ENCODE data around the gene FAM241A. TPM values are rescaled to one million over a fixed set of nuclear protein-coding genes. Genes with fewer than 3 reads are reported as not detected.

The FAM241A gene
- total RNA-seq, 2 donors from 2014 or later = 0.13 to 0.18 TPM

- peak overlapping the region; percentile 67 for H3K27ac Mint-ChIP-seq
- Histone ChIP-seq H3K36me3 (ENCODE audit: control insufficient read depth, insufficient read depth, low read length) (no peaks in the 10 kb centered on the region), H3K9ac (ENCODE audit: extremely low read depth, low read length, poor library complexity, severe bottlenecking) (no peak overlapping the region), H3K27me3 (ENCODE audit: control insufficient read depth, insufficient read depth, low read length, poor library complexity, severe bottlenecking) (peaks cover 7% of the 10 kb centered on the region), H3K4me1 (ENCODE audit: control insufficient read depth, insufficient read depth, low read length) (no peaks in the 10 kb centered on the region), H3K4me3 (ENCODE audit: low read length) (no peak overlapping the region), H3K9me3 (ENCODE audit: control insufficient read depth, low read length) (no peaks in the 10 kb centered on the region), H3K27ac (ENCODE audit: low read depth, low read length) (no peak overlapping the region)
- H3K27me3 Mint-ChIP-seq (ENCODE audit: insufficient read depth) = peaks cover 2% of the 10 kb centered on the region
- TF ChIP-seq CTCF (conservative IDR thresholded peaks at IDR 0.05) = no peak
- H3K4me3 Mint-ChIP-seq = peak overlapping the region; percentile 18
- H3K36me3 Mint-ChIP-seq (ENCODE audit: low read depth) = no peaks in the 10 kb centered on the region
- peaks cover 22% of the 10 kb centered on the region for H3K4me1 Mint-ChIP-seq
- no peak for DNase-seq
- peaks cover 1% of the 10 kb centered on the region for H3K9me3 Mint-ChIP-seq
Measured at GRCh38 chr4:112113864-112114263, 31.4 kb upstream of the FAM241A start.

GRCh38 chr4:112114452-112114851, 30.8 kb upstream of the FAM241A start:
- Mint-ChIP-seq H3K4me3 (no peak overlapping the region), H3K9me3 (peaks cover 1% of the 10 kb centered on the region), H3K36me3 (ENCODE audit: low read depth) (no peaks in the 10 kb centered on the region), H3K27me3 (ENCODE audit: insufficient read depth) (peaks cover 3% of the 10 kb centered on the region), H3K27ac (no peak overlapping the region), H3K4me1 (peaks cover 22% of the 10 kb centered on the region)
- Histone ChIP-seq H3K36me3 (ENCODE audit: control insufficient read depth, insufficient read depth, low read length) (no peaks in the 10 kb centered on the region), H3K4me1 (ENCODE audit: control insufficient read depth, insufficient read depth, low read length) (no peaks in the 10 kb centered on the region), H3K27me3 (ENCODE audit: control insufficient read depth, insufficient read depth, low read length, poor library complexity, severe bottlenecking) (peaks cover 7% of the 10 kb centered on the region), H3K9me3 (ENCODE audit: control insufficient read depth, low read length) (no peaks in the 10 kb centered on the region), H3K27ac (ENCODE audit: low read depth, low read length) (no peak overlapping the region), H3K9ac (ENCODE audit: extremely low read depth, low read length, poor library complexity, severe bottlenecking) (no peak overlapping the region), H3K4me3 (ENCODE audit: low read length) (no peak overlapping the region)
- no peak for DNase-seq
- no peak for TF ChIP-seq CTCF (conservative IDR thresholded peaks at IDR 0.05)

GRCh38 chr4:112118742-112119352, 26.4 kb upstream of the FAM241A start:
- H3K27me3 Mint-ChIP-seq (ENCODE audit: insufficient read depth) = peaks cover 31% of the 10 kb centered on the region
- DNase-seq = no peak
- no peak overlapping the region for H3K27ac Mint-ChIP-seq
- no peaks in the 10 kb centered on the region for H3K36me3 Mint-ChIP-seq (ENCODE audit: low read depth)
- Histone ChIP-seq H3K9ac (ENCODE audit: extremely low read depth, low read length, poor library complexity, severe bottlenecking) (no peak overlapping the region), H3K4me1 (ENCODE audit: control insufficient read depth, insufficient read depth, low read length) (no peaks in the 10 kb centered on the region), H3K27me3 (ENCODE audit: control insufficient read depth, insufficient read depth, low read length, poor library complexity, severe bottlenecking) (peaks cover 22% of the 10 kb centered on the region), H3K9me3 (ENCODE audit: control insufficient read depth, low read length) (no peaks in the 10 kb centered on the region), H3K4me3 (ENCODE audit: low read length) (no peak overlapping the region), H3K27ac (ENCODE audit: low read depth, low read length) (no peak overlapping the region), H3K36me3 (ENCODE audit: control insufficient read depth, insufficient read depth, low read length) (no peaks in the 10 kb centered on the region)
- TF ChIP-seq CTCF (conservative IDR thresholded peaks at IDR 0.05) = no peak
- H3K9me3 Mint-ChIP-seq = peaks cover 2% of the 10 kb centered on the region
- no CpG with 5 or more reads among the region's 1 CpG for WGBS, 2 experiments (ENCODE audit: insufficient coverage in 1 of 2, insufficient read length in 1 of 2)
- no peak overlapping the region for H3K4me3 Mint-ChIP-seq
- H3K4me1 Mint-ChIP-seq = peaks cover 12% of the 10 kb centered on the region

Data from endodermal cell (in vitro differentiated cells).